GM21529 (cell line): ENCODE measurements around the gene HDAC9.
"Not testable (repeated sequence)": the region's sequence is repeated elsewhere in the genome, so short reads cannot be mapped to it uniquely, and the experiment has no call there.

Source experiments
- ATAC-seq: cut with Tn5 transposase; IDR thresholded peaks from one replicate; pipeline ENCODE4 v1.9.1; 2021; ENCODE audit not compliant: unreplicated experiment

HDAC9 gene

GRCh38 chr7:18702071-18702829 is 206.7 kb downstream of the HDAC9 start:
- no peak for ATAC-seq

- ATAC-seq = no peak
Measured at GRCh38 chr7:18703685-18704084, 208.1 kb downstream of the HDAC9 start.

DNA sequence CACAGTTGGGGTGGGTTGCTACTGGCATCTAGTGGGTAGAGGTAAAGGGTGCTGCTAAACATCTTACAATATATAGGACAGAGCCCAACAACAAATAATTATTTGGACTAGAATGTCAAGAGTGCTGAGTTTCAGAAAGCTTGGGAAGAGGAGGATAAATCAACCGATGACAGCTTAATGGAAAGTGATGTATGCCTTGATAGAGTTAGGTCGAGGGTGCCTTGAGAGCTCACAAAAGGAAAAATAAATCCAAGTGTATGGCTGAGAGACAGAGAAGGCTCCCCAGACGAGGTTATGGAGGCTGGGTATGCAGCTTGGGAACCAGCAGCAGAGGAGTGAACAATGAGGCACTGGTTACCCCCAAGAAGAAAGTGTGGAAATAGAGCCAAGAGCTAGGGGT is 211.1 kb downstream of the HDAC9 start:
- ATAC-seq = no peak

DNA sequence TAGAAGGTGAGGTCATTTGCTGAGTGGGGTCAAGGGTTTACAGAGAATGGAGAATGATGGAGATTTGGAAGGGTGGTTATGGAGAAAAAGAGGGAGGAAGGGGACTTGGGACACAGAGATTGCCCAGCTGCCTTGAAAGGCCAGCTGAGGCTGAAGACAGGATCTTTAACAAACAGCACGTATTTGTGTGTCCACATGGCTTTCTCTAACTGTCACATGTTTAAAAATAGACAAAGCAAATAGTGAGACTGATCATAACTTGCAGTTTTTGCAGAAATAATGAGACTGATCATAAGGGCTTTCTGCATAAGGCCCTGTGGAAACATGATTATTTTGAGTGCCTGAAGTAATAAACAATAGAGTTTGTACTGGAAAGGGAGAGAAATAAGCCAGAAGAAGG is 212.7 kb downstream of the HDAC9 start:
- ATAC-seq = no peak

DNA sequence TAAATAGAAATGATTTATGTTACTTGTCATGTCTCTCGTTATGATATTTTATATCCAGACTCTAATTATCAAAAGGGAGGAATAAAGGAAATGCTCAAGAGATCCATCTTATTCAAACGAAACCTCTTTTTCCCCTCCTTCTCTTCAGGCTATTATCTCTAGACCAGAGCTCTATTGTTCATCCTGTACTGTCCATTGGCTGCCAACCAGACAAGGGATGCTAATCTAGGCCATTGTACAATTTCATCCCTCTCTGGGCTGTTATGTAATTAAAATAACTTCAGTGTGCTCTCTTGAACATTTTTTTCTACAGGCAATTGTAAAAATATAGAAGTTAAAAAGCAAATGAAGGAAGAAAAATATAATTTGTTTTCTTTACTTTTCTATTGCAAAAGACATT is 220.4 kb downstream of the HDAC9 start:
- ATAC-seq = no peak

GRCh38 chr7:18721429-18721828 is 225.9 kb downstream of the HDAC9 start:
- no peak for ATAC-seq

GRCh38 chr7:18724318-18724717 is 228.8 kb downstream of the HDAC9 start:
- no peak for ATAC-seq

DNA sequence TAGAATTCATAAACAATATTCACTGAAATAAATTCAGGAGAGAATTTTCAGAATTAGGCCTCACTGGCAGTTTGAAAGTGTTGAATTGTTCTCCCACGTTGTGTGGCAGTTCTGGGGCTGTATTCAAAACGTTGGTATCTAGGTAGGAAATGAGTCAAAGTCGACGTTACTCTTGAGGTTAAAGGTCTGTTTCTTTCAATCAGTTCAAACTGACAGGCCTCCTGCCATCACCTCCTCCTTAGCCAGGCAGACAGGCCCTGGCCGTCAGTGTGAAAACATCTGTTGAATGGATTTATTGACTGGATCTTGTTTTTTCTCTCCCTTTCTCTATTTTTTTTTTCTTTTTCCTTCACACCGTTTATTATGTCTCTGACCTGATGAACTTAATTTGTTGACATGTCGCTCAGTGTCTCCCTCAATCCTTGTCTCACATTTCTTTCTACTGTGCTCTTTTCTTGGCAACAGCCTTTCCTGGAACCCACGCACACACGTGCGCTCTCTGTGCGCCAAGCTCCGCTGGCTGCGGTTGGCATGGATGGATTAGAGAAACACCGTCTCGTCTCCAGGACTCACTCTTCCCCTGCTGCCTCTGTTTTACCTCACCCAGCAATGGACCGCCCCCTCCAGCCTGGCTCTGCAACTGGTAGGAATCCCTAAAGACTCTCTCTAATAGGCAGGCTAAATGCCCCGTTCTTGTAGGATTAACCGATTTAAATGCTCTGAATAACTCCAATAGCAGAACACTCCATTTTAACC is 231.7 kb downstream of the HDAC9 start:
- ATAC-seq = no peak

GRCh38 chr7:18736012-18736411 is 240.5 kb downstream of the HDAC9 start:
- ATAC-seq = not testable (repeated sequence)

GRCh38 chr7:18740579-18740988 is 245.0 kb downstream of the HDAC9 start:
- ATAC-seq = no peak

DNA sequence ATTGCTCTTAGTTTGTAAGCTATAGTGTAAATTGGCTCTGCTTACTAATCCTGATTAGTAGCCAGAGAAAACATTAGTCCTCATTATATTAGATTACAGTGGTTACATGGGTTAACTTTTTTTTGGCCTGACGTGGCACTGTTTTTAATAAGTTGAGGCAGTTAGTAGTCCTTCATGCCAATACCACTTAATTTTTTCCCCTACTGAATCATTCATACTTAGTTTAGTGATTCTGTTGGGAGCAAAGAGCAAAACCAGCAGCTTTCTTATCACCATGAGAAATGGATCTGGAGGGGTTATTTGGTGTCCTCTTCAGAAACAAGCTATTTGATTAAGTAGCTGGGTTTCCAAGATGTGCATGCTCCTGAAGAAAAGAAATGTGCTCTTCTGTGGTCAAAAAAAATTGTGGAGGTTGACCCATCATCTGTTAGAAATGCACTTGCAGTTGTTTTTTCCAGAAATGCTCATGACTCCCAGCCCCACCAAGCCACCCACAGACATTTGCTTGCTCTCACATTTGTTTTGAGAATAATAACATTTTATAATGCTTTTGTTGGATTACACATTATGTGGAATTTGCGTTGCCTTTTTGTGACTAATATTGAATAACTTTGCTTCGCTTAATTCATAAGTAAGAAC is 258.5 kb downstream of the HDAC9 start:
- ATAC-seq = no peak

DNA sequence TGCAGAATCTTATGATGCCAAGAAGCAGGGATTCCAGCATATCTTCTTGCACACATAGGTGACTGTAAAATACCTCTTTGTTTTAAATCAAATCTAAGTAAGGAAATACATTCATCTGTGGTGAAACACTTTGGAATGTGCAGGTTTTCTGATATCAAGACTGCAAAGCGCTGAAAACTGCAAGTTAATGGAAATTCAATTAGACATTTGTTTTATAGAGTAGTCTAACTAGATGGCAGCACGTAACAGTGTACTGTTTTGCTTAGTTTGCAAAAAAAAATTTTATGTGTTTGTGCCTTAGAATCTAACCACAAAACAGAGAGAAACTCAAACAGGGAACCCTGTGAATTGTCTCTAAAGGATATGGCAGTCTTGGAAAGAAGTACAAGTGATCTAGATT is 259.2 kb downstream of the HDAC9 start:
- no peak for ATAC-seq

DNA sequence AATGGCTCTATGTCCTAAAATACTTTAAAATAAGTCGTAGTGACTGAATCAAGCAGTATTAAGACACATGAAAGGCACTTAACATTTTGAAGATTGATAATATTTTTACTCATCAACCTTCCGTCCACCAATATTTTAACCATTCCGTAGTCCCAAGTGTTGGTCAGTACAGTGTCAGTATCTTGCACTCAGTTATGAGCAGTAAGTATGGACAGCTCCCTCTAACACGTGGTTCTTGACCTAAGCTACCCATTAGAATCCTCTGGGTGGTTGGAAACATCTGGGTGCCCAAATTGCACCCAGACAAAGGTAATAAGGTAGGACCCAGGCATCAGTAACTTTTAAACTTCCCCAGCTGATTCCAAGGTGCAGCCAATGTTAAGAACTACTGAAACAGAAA is 260.2 kb downstream of the HDAC9 start:
- ATAC-seq = no peak

DNA sequence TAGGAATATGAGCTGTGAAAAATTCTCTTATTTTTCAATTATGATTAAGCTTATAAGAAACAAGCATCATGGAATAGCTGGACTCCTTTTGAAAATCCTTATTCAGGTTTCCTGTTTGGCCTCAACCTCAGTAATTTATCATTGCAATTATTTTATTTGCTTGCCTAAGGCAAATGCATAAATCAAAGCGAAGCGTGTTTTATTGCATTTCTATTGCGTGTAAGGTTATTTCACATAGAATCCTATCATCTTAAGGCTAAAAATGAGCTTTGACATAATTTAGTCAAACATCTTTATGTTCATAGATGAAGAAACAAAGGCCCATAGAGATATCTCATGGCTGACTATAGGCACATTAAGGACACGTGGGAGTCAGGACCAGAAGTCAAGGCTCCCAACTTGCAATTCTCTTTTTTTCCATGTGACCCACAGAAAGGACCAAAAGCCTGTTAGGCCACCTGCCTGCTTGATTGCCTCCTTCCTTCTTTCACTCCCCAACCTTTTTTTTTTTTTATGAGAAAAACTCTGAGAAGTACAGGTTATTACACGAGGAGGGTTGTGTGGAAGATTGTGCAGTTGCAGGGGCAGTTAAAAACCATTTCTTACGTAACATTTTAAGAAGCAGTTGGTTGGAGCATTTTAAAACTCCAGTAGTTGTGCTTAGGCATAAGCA is 261.0 kb downstream of the HDAC9 start:
- ATAC-seq = no peak

- ATAC-seq = no peak
Measured at GRCh38 chr7:18760046-18760445, 264.5 kb downstream of the HDAC9 start.

DNA sequence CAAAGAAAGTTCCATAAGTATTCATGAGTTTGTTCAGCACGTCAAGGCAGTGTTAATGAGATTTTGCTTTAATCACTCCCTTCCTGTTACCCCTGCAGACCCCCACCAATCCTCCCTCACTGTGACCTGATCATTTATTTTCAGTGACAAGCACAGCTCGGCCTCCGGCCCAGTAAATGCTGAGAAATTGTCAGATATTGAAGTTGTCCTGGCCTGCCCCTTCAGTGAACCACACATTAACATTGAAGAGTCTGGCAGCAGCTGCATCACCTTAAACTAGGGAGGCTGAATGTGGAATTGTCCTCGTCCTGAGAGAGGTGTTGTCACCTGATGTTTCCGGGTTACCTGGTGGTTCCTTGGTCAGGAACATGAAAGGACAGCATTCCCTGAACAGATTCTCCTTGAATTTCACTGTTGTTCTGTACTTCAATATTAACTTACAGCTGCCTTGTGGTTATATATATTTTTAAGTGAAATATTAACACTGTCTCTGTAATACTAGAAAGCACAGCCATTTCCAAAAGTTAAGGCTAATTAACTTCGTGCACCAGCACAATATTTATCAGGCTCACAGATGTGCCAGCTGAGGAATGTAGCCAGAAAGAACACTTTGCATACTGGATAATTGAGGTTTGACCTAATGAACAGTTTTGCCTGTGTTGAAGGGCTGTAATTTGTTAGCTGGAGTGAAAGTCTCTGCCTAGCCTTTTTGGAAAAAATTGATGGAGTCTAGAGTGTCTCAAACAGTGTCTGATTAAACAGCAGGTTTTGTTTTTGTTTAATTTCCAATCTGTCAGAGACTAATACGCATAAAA is 265.3 kb downstream of the HDAC9 start:
- ATAC-seq = no peak

- ATAC-seq = no peak
Measured at GRCh38 chr7:18762189-18762588, 266.6 kb downstream of the HDAC9 start.

DNA sequence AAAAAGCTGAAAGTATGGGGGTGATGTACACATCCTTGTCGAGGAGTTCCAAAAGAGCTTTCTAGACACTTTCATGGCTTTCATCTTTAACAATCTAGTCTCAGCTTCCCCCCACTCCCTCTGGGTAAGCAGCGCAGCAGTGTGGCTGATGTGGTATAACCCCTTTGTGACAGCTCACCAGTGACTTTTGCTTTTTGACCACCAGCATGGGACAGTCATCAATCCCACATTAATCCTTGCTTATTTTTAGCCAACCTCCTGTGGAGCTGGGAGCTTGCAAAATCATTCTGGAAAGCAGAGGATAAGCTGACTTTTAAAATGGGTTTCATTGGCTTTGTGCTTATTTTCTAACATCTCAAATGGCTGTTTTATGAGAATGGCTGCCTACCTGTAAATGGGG is 272.7 kb downstream of the HDAC9 start:
- ATAC-seq = no peak

DNA sequence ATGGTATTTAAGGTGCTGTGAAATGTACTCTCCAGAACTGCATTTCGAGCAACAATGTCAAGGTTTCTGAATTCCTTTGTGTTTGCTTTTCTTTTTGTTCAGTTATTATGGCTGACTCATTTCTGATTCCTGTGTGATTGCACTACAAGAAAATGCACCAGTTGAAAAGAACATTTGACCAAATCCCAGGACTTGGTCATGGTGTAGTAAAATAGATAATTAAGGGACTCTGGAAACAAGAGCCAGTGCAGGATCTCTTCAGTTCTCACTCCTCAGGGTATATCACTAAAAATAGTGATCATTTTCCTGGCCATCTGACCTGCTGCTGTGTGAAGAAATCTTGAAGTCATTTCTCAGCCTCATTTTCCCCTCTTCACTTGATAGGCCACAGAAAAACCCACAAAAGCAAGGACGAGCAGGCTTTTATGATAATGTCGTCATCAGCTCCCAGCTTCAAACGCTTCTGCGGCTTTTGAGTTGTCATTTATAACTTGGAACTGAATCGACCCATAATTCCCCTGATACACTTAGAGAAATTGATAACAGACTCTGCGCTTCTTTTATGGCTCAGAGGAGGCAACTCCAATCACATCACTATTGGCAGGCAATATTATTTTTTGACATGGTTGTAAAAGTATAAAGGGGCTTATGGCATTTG is 274.7 kb downstream of the HDAC9 start:
- no peak for ATAC-seq

DNA sequence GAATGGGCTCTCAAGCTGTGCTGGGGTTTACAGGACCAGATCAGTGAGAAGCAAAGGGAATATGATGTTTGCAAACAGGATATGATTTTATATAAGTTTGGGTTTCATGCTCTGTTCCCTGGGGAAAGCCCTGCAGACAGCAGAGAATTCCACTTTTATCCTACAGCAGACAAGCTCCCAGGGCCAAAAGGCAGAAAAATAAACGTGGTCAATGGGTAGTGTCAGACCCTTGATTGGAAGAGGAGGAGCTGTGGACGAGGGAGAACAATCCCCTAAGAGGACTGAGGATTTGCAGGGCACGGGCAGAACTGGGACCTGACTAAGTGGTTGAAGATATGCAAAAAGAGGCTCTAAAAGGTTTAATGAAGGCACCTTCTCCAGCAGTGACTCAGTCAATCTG is 275.3 kb downstream of the HDAC9 start:
- ATAC-seq = no peak
